NCI-H2171 (cell line): ENCODE results near the gene SMCHD1.
A peak's percentile ranks its signal among the peaks of the same experiment; 100 is the strongest.

Experiments
- DNase-seq: peaks from one replicate; lab custom pipeline; 2025; lab: John Stamatoyannopoulos, UW

Gene SMCHD1

DNA sequence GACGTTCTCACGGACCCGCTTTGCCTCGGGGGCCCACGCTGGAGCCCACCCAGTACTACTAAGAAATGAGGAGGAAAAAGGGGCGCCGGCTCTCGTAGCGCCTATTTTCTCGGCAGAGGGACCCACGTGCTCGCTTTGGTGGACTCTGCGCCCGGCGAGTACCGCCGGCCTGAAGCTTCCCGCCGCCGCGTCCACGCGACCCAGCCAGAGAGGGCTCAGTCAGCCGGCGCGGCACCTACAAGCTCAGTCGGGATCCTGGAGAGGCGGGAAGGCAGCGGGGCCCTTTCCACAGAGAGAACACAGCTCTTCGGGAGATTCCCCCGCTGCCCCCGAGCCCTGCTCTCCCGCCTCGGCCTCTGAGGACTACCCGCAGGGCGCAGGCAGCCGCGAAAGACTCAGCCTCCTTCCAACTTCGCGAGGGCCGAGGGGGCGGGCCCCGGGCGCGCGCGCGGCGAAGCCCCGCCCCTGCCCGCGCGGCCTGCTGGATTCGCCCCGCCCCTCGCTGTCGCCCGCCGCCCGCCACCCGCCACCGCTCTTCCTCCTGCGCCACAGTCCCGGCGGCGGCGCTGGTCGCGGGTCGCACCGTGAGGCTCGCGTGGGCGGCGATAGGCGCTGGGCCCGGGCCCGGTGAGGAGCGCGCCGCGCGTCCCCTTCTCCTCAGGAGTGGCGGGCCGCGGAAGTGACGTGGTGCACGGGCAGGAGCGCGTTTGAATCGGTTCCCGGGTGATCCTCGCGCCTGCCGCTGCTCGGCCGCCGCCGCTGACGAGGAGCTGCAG lies at the start of gene SMCHD1:
TSS of gene SMCHD1 (plus strand) at position 549 of the 776 bp plus-strand sequence. CDS start 350 bp downstream, outside the sequence.
- peak; percentile 74 for DNase-seq

DNA sequence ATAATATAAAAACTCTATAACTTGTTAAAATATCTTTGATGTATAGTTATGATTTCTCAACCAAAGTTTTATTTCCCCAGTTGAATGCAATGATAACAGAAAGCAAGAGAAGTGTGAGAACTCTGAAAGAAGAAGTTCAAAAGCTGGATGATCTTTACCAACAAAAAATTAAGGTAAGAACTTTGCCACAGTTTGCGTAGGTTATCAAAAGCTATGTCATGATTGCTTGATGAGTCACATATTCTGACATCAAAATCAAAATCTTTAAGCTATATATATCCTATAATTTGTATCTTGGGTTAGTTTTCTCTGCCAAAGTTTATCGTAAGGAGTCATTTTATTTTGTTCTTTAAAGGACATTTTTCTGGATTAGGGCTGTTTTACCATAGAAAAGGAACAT lies 49.2 kb upstream of the SMCHD1 start:
- no peak for DNase-seq

DNA sequence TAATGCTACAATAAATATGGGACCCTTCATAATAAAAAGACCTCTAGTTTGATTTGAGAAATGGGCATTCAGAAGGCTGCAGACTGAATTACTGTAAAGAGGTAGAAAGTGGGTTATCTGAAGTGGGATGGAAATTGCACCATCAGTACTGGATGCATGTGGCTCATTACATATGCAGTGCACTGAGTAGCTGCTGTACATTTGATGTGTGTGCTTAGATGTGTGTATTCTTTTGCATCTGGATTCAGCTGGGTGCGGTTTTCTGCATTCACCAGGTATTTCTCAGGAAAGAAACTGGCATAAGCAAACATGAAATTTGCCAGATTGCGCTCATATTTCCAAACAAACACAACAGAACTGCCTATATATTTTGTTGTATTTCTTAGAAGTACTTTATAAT lies 45.9 kb upstream of the SMCHD1 start:
- DNase-seq: no peak

DNA sequence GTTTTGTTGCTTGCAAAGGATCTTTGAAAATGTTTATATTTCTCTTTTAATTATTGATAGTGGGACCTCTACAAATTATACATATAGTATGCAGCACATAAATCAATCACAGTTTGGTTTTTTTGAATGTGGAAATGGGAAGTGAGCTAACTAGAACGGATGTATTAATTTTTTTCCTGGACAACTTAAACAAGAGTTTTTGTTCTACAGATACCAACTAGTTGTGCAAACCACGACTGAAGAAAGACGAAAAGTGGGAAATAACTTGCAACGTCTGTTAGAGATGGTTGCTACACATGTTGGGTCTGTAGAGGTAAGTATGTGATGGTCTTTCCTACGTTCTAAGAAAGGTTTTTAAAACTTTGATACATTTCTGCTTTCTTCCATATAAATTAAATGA lies 45.0 kb upstream of the SMCHD1 start:
- DNase-seq: no peak

- DNase-seq: no peak
Observed at GRCh38 chr18:2612996-2613395, 42.5 kb upstream of the SMCHD1 start.

- DNase-seq: no peak
Observed at GRCh38 chr18:2617401-2617998, 38.0 kb upstream of the SMCHD1 start.

GRCh38 chr18:2618009-2618408 lies 37.5 kb upstream of the SMCHD1 start:
- no peak for DNase-seq

DNA sequence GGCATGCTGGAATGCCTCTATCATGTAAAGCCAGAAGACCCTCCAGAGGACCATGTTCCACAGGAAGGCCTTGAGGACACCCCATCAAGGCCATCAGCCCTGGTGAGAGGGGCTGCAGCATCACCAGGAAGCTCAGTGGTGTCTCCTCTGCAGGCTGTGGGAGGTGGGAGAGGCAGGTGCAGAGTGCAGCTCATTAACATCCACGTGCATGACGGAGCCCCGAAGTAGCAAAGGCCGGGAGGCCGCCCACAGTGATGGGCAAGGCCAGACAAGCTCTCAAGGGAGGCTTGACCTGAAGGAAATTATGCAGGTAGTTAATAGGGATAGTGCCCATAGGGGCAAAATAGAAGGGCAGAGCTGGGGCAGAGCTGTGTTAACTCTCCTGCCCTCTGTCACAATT lies 30.3 kb upstream of the SMCHD1 start:
- no peak for DNase-seq

- no peak for DNase-seq
Observed at GRCh38 chr18:2627821-2628276, 27.7 kb upstream of the SMCHD1 start.

- no peak for DNase-seq
Observed at GRCh38 chr18:2629003-2629402, 26.5 kb upstream of the SMCHD1 start.

- DNase-seq: no peak
Observed at GRCh38 chr18:2635586-2635985, 19.9 kb upstream of the SMCHD1 start.

DNA sequence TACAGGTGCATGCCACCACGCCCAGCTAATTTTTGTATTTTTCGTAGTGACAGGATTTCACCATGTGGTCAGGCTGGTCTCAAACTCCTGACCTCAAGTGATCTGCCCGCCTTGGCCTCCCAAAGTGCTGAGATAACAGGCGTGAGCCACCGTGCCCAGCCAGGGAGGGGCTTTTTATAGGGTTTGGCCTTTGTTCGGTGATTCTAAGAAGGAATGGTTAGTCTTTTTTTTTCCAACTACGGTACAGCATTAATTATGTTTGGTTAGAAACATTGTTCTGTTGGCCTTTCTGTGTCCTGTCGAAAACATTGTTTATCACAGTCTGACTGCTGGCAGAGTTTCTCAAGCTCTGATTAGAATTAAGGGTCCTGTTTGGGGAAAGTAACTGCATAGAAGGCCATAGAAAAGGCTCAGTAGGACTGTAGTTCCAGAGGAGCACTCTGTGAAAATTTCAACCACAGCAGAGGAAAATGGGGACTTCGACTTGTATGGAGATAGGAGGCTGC lies 19.3 kb upstream of the SMCHD1 start:
- no peak for DNase-seq

DNA sequence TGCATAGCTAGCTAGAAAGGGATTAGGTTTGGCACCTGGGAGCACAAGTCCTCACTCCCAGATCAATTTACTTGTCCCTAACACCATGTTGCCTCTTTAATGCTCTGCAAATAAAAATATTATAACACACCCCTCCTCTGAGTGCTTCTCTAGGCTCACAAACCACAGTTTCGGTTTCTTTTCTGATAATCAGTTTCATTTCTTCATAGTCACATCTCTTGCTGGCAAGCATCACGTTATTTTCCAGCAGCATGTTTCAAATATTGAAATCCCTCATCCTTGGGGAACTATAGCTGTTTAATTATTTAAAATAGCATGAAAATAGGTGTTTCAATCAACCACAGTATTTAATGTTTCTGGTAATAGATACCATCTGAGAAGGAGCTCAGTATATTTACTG lies 13.9 kb upstream of the SMCHD1 start:
- no peak for DNase-seq

DNA sequence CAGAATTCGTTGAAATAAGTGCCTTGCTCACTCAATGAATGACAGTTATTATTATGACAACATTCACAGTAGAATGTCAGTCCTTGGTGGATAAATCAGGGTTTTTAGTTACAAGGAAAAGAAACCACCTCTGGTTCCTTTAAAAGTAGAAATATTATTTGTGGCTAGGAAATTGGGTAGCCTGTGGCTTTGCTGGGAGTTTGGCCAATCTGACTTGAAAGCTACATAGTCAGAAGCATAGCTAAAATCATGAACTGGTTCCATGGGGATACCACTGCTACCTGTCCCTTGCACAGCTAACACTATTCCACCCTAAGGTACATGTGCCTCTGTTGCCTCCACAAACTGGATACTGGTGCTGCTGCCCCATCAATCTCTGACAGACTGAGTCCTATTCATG lies 12.8 kb upstream of the SMCHD1 start:
- DNase-seq: no peak

DNA sequence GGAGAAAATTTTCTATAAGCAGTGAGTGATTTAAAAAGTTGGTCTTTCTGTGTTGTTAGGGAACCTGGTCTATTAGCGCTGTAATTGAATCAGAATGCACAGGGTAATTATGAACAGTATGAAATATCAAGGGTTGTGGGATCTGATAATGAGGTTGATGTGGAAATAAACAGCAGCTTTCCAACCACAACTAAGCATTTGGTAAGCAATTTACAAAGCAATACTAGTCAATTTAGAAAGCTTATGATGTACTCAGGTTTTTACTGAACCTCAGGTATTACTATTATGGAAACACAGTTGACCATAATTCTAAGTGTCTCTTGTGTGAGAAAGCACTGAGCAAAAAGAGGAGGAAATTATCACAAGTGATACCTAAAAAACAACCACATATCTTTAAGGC lies 11.0 kb upstream of the SMCHD1 start:
- no peak for DNase-seq

DNA sequence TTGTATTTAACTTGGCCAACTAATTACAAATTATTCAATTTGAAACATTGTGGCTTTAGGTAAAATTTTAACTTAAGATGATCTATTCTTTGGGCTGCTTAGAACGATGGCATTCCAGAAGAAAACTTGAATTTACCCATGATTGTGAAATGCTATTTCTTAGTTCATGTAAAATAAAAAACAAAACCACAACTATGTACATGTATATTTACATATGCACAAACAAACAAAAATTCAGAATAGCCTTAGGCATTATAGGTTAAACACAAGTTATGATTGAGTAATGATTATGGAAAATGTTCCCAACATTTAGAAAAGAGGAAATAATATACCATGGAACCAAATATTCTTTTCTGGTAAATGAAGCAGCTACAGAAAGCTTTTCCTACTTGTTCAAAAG lies 3.5 kb upstream of the SMCHD1 start:
- DNase-seq: no peak

DNA sequence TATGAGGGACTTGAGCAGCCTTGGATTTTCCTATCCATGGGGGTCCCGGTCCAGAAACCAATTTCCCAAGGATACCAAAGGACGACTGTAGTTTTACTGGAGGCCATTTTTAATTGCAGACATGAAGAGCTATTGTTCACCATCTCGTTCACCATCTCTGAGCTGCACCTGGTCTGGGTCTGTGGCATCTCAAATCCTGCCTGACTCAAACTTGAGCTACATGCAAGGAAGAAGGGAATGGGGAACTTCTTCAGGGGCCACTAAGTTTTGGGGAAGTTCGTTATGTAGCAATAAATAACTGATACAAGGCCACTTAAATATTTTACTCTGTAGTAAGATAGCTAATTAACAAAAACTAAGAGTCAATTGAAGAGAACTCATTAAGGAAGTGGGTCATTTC lies 2.1 kb upstream of the SMCHD1 start:
- no peak for DNase-seq

DNA sequence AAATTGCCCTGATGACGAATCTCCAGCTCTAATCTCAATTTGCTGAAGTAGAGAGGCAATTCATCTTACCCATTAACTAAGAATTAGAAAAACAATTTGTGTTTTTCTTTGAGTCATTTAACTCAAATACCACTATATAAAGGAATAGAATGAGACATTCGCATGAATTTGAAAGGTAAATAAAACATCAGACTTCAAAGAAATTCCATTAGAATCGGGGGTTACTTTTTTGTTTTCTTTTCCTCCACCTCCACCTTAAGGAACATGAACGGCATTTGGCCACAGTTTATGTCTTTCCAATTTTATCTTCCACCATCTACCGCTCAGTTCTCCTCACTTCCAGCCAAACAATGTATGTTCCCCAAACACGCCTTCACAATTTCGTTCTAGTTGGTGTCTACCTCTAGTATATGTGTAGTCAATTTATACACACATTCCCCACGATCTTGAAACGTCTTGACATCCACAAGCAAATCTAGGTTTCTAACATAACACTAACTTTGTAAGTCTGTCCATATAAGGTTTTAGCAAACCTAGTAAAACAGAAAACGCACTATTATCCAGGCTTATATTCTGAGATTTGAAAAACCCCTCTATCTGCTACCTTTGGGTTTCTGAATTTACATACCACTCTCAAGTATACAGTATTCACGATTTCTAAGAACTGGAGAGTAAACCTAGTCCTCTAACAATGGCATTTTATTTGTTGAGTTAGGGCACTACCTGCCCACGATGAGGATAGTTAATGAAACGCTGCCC lies 1.2 kb upstream of the SMCHD1 start:
- DNase-seq: no peak

- DNase-seq: no peak
Observed at GRCh38 chr18:2654928-2655177, 673 bp upstream of the SMCHD1 start.

GRCh38 chr18:2655954-2656236 lies 369 bp downstream of the SMCHD1 start:
- no peak for DNase-seq

- no peak for DNase-seq
Observed at GRCh38 chr18:2656237-2656980, 883 bp downstream of the SMCHD1 start.

GRCh38 chr18:2656981-2657512 lies 1.5 kb downstream of the SMCHD1 start:
- DNase-seq: no peak
